Vagina (tissue), 2 donors: ENCODE data around the gene MYH11.

ENCODE experiments used
- POLR2A ChIP-seq, 2 donors: fragments of 450-650 bp; IDR thresholded peaks; one replicate each; pipeline ENCODE4 v1.6.1; 2017; ENCODE audit warnings: antibody characterized with exemption in 2 of 2, mild to moderate bottlenecking in 2 of 2, moderate library complexity in 2 of 2
- POLR2AphosphoS5 ChIP-seq, 2 donors: sonication (generic); formaldehyde crosslinking; IDR thresholded peaks; one replicate each; pipeline ENCODE4 v1.9.0; 2017; ENCODE audit warnings: antibody characterized with exemption in 2 of 2, mild to moderate bottlenecking in 2 of 2, low read depth in 1 of 2; ENCODE audit not compliant: insufficient read depth in 1 of 2
- TF ChIP-seq, protein P1 (sequence below), 3 experiments: fragments of 450-650 bp in 2 of 3; fragments of 200-600 bp in 1 of 3; sonication (generic) in 1 of 3; IDR thresholded peaks; one replicate each; pipeline ENCODE4 v1.5.1; 2017 to 2019; ENCODE audit warnings: antibody characterized with exemption in 3 of 3, mild to moderate bottlenecking in 2 of 3, moderate library complexity in 2 of 3

DNA sequence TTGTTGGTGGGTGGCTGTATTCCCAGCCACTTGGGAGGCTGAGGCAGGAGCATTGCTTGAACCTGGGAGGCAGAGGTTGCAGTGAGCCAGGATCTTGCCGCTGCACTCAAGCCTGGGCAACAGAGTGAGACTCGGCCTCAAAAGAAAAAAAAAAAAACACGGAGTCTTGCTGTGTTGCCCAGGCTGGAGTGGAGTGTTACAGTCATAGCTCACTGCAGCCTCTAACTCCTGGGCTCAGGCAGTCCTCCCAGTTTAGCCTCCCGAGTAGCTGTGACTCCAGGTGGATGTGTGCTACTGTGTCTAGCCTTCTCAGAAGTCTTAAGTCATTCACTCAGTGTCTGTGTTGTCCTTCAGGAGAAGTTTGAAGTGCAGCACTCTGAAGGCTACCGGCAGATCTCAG is 179.4 kb downstream of the MYH11 start:
- TF ChIP-seq, protein P1, sequence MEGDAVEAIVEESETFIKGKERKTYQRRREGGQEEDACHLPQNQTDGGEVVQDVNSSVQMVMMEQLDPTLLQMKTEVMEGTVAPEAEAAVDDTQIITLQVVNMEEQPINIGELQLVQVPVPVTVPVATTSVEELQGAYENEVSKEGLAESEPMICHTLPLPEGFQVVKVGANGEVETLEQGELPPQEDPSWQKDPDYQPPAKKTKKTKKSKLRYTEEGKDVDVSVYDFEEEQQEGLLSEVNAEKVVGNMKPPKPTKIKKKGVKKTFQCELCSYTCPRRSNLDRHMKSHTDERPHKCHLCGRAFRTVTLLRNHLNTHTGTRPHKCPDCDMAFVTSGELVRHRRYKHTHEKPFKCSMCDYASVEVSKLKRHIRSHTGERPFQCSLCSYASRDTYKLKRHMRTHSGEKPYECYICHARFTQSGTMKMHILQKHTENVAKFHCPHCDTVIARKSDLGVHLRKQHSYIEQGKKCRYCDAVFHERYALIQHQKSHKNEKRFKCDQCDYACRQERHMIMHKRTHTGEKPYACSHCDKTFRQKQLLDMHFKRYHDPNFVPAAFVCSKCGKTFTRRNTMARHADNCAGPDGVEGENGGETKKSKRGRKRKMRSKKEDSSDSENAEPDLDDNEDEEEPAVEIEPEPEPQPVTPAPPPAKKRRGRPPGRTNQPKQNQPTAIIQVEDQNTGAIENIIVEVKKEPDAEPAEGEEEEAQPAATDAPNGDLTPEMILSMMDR (IDR thresholded peaks at IDR 0.05) = no peak
- no peak for TF ChIP-seq POLR2A (IDR thresholded peaks at IDR 0.05)
- no peak for TF ChIP-seq POLR2AphosphoS5 (IDR thresholded peaks at IDR 0.05; ENCODE audit: insufficient read depth in 1 of 2, low read depth in 1 of 2)
